Neural progenitor cell (in vitro differentiated cells): ENCODE measurements around the gene DOLPP1.

Experiments
- EZH2 ChIP-seq: fragments of 200-600 bp; sonication (generic); IDR thresholded peaks from 2 replicates; pipeline ENCODE4 v1.6.1; 2017; ENCODE audit warnings: antibody characterized with exemption, mild to moderate bottlenecking, moderate library complexity
- TF ChIP-seq, protein P1 (sequence below): fragments of 200-600 bp; sonication (generic); IDR thresholded peaks from 2 replicates; pipeline ENCODE4 v1.5.1; 2017; ENCODE audit warnings: antibody characterized with exemption, mild to moderate bottlenecking

- TF ChIP-seq, protein P1, sequence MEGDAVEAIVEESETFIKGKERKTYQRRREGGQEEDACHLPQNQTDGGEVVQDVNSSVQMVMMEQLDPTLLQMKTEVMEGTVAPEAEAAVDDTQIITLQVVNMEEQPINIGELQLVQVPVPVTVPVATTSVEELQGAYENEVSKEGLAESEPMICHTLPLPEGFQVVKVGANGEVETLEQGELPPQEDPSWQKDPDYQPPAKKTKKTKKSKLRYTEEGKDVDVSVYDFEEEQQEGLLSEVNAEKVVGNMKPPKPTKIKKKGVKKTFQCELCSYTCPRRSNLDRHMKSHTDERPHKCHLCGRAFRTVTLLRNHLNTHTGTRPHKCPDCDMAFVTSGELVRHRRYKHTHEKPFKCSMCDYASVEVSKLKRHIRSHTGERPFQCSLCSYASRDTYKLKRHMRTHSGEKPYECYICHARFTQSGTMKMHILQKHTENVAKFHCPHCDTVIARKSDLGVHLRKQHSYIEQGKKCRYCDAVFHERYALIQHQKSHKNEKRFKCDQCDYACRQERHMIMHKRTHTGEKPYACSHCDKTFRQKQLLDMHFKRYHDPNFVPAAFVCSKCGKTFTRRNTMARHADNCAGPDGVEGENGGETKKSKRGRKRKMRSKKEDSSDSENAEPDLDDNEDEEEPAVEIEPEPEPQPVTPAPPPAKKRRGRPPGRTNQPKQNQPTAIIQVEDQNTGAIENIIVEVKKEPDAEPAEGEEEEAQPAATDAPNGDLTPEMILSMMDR = no peak
- no peak for TF ChIP-seq EZH2
These were observed 55.6 kb downstream of the DOLPP1 start for GRCh38 chr9:129136446-129137035.
